ENCODE measurements around the gene KCNMB1.

KCNMB1 gene

DNA sequence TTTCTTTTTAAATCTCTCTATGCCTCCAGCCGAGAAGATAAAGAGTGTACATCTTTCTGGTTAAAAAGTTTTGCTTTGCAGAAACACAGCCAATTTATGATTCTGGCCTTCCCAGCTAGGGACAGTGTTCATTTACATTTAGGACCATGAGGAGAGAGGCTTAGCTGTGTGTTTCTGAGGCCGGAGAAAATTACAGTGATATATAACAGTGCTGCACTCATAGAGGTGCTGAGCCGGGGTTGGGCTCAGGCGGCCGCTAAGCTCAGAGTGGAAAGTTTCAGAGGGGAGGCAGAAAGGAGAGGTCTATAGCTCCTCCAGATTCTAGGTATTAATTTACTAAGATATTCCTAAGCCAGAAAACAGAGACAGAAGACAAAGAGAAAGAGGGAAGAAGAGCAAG is 54.5 kb downstream of the KCNMB1 start:
- no peak for TF ChIP-seq EZH2phosphoT487 (conservative IDR thresholded peaks at IDR 0.05; ENCODE audit: low read length)
- TF ChIP-seq, protein P1, sequence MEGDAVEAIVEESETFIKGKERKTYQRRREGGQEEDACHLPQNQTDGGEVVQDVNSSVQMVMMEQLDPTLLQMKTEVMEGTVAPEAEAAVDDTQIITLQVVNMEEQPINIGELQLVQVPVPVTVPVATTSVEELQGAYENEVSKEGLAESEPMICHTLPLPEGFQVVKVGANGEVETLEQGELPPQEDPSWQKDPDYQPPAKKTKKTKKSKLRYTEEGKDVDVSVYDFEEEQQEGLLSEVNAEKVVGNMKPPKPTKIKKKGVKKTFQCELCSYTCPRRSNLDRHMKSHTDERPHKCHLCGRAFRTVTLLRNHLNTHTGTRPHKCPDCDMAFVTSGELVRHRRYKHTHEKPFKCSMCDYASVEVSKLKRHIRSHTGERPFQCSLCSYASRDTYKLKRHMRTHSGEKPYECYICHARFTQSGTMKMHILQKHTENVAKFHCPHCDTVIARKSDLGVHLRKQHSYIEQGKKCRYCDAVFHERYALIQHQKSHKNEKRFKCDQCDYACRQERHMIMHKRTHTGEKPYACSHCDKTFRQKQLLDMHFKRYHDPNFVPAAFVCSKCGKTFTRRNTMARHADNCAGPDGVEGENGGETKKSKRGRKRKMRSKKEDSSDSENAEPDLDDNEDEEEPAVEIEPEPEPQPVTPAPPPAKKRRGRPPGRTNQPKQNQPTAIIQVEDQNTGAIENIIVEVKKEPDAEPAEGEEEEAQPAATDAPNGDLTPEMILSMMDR (IDR thresholded peaks at IDR 0.05; ENCODE audit: insufficient read depth, low read length, poor library complexity, severe bottlenecking): no peak
- Histone ChIP-seq H3K27ac (ENCODE audit: low read depth, low read length) (no peak overlapping the region), H4K20me1 (ENCODE audit: low read depth, low read length) (no peaks in the 10 kb centered on the region), H3K27me3 (ENCODE audit: low read length) (no peaks in the 10 kb centered on the region), H3K36me3 (ENCODE audit: low read length) (no peaks in the 10 kb centered on the region), H2AFZ (ENCODE audit: low read depth, low read length, severe bottlenecking) (no peak overlapping the region), H3K9me2 (replicated peaks; ENCODE audit: insufficient read depth, low read length) (no peaks in the 10 kb centered on the region), H3K9ac (ENCODE audit: low read length) (no peak overlapping the region), H3F3A (ENCODE audit: insufficient read depth) (no peaks in the 10 kb centered on the region), H3K4me3 (ENCODE audit: insufficient read depth, low read length, poor library complexity, severe bottlenecking) (no peak overlapping the region), H3K9me3 (ENCODE audit: insufficient read depth, low read length) (no peaks in the 10 kb centered on the region), H3K4me2 (ENCODE audit: low read depth, low read length, poor library complexity, severe bottlenecking) (no peak overlapping the region), H3K79me2 (ENCODE audit: insufficient read depth, low read length) (no peaks in the 10 kb centered on the region)

DNA sequence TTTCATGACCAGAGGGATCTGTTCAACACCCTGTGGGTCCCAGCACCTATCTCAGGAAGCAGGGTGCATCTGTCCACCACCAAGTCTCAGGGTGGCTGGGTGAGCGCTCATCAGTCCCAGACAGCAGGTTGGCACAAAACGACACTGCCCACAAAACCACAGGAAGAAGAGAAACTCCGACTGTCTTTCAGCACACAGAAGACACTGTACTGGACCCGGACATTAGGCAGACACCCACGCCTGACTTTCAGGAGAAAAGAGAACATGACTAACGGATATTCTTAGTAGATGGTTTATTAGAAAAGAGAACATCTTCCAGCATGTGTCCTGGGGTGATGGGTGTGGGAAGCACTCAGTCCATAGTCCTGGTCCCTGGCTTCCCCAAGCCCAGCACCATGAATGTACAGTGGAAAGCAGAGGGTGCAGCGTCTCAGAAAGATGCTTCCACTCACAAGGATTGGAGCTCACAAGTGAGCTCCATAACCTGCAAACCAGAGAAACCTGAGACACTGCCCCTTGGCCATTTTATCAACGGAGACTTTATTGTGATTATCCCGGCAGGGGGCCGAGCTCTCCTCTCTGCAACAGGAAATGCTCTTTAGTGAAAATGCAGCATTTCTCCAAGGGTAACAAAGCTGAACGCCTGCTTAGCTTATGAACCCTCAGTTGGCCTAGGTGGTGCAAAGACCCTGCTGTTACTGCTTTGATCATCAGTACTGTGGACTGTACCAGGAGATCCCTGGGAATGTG is 55.8 kb downstream of the KCNMB1 start:
- Histone ChIP-seq H3K79me2 (ENCODE audit: insufficient read depth, low read length) (no peaks in the 10 kb centered on the region), H3K4me2 (ENCODE audit: low read depth, low read length, poor library complexity, severe bottlenecking) (no peak overlapping the region), H3F3A (ENCODE audit: insufficient read depth) (no peaks in the 10 kb centered on the region), H3K27me3 (ENCODE audit: low read length) (no peaks in the 10 kb centered on the region), H3K27ac (ENCODE audit: low read depth, low read length) (no peak overlapping the region), H2AFZ (ENCODE audit: low read depth, low read length, severe bottlenecking) (no peak overlapping the region), H3K4me3 (ENCODE audit: insufficient read depth, low read length, poor library complexity, severe bottlenecking) (no peak overlapping the region), H3K9me3 (ENCODE audit: insufficient read depth, low read length) (no peaks in the 10 kb centered on the region), H3K36me3 (ENCODE audit: low read length) (no peaks in the 10 kb centered on the region), H4K20me1 (ENCODE audit: low read depth, low read length) (no peaks in the 10 kb centered on the region), H3K9ac (ENCODE audit: low read length) (no peak overlapping the region), H3K9me2 (replicated peaks; ENCODE audit: insufficient read depth, low read length) (no peaks in the 10 kb centered on the region)
- TF ChIP-seq, protein P1 (IDR thresholded peaks at IDR 0.05; ENCODE audit: insufficient read depth, low read length, poor library complexity, severe bottlenecking): no peak
- TF ChIP-seq EZH2phosphoT487 (conservative IDR thresholded peaks at IDR 0.05; ENCODE audit: low read length): no peak

DNA sequence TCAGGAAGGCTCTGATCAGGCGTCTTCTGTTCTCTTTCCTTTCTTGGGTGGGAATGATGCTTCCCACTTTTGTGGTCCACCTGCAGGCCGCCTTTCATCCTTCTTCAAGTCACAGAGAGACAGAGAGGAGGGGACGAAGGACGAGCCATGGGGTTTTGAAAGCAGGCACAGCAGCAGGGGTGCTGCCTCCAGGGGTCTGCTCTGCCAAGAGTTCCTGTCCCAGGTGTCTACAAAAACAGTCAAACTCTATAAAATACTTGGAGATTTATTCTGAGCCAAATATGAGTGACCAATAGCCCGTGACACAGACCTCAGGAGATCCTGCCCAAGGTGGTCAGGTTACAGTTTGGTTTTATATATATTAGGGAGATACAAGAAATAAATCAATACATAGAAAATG is 57.1 kb downstream of the KCNMB1 start:
- H3K9me3 ChIP-seq (ENCODE audit: insufficient read depth, low read length): no peaks in the 10 kb centered on the region
- H3F3A ChIP-seq (ENCODE audit: insufficient read depth): no peaks in the 10 kb centered on the region
- no peak overlapping the region for H3K4me2 ChIP-seq (ENCODE audit: low read depth, low read length, poor library complexity, severe bottlenecking)
- H4K20me1 ChIP-seq (ENCODE audit: low read depth, low read length): no peaks in the 10 kb centered on the region
- H3K79me2 ChIP-seq (ENCODE audit: insufficient read depth, low read length): no peaks in the 10 kb centered on the region
- no peak overlapping the region for H3K4me3 ChIP-seq (ENCODE audit: insufficient read depth, low read length, poor library complexity, severe bottlenecking)
- H2AFZ ChIP-seq (ENCODE audit: low read depth, low read length, severe bottlenecking): no peak overlapping the region
- no peak for TF ChIP-seq EZH2phosphoT487 (conservative IDR thresholded peaks at IDR 0.05; ENCODE audit: low read length)
- TF ChIP-seq, protein P1 (IDR thresholded peaks at IDR 0.05; ENCODE audit: insufficient read depth, low read length, poor library complexity, severe bottlenecking): no peak
- H3K27me3 ChIP-seq (ENCODE audit: low read length): no peaks in the 10 kb centered on the region
- no peak overlapping the region for H3K9ac ChIP-seq (ENCODE audit: low read length)
- H3K9me2 ChIP-seq (replicated peaks; ENCODE audit: insufficient read depth, low read length): no peaks in the 10 kb centered on the region
- no peaks in the 10 kb centered on the region for H3K36me3 ChIP-seq (ENCODE audit: low read length)
- H3K27ac ChIP-seq (ENCODE audit: low read depth, low read length): no peak overlapping the region

All from SU-DHL-6 (cell line).